Forelimb muscle (tissue), 1 donor: Measurements from ENCODE around the gene ACTN2. TPM values are rescaled to one million over a fixed set of nuclear protein-coding genes. Genes with fewer than 3 reads are reported as not detected.

Experiments
- DNase-seq: peaks from one replicate; pipeline ENCODE4 v3.0.0-alpha.2; 2013; ENCODE audit warnings: low read depth
- polyA plus RNA-seq: library from polyadenylated mRNA; unstranded; fragments of 120-200 nt; gene quantifications from one replicate; pipeline ENCODE4 v1.2.1, GENCODE V29; 2013; ENCODE audit not compliant: insufficient read length

ACTN2 gene
- polyA plus RNA-seq, 1 donor, result 2,397 TPM

DNA sequence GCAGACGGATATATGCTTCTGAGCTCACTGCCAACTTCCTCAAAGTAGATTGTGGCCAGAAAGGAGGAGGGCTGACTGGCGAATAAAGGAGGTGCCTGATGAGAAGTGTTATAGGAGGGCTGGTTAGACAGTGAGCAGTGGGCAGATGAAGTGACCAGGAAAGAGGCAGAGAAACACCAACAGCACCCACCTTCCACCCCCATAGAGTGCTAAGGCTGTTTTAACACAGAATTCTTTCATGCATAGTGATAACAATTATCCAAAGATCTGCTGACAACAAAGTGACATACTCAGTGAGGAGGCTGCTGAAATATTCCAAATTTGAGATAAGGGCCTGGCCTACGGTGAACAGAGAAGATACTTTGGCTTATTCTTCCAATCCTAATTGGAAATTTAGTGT is 87.6 kb downstream of the ACTN2 start:
- DNase-seq, result no peak

DNA sequence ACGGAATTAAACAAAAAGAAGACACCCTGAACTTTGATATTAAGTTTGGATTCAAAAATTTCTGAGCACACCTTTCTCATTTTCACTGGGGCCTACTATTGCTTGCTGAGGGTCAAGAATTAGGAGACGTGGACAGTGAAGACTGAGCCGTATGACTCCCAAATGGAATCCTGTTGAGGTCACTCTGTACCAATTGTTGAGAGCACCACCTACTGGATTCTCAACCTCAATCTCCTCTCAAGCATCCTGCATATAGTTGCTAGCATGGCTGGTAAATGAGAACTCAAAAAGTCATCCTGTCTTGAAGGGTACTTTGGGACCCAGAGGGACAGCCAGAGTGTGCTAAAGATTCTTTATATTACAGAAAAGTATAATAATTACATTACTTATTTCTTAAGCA is 88.6 kb downstream of the ACTN2 start:
- no peak for DNase-seq

DNA sequence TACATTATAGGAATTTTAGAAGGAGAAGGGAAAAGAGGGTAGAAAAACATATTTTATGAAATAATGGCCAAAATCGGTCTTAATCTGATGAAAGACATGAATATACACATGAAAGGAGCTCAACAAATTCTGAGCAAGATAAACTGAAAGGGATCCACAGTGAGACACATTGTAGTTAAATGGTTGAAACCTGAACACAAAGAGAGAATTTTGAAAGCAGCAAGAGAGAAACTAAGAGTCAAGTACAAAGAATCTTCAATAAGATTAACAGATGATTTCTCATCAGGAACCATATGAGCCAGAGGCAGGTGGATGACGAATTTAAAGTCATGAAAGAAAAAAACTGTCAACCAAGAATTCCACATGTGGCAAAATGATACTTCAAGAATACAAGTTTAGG is 93.0 kb downstream of the ACTN2 start:
- DNase-seq, result no peak

DNA sequence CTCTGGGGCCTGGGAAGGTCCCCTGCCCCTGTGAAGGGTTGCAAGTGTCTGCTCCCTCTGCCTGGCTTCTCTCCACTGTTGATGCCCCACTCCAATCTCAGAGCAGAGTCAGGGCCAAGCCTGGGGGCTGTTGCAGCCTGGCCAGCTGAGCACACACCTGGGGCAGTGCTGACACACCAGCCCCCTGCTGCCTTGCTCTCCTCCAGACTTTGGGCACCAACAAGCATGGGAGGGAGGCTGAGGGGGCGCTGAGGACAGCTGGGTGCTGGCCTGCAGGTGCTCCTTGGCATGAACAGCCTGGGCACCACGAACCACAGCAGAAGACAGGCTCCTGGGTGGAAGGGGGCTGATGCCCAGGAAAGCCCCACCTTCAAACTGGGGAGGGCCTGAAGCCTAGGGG is 99.2 kb downstream of the ACTN2 start:
- DNase-seq, result no peak

DNA sequence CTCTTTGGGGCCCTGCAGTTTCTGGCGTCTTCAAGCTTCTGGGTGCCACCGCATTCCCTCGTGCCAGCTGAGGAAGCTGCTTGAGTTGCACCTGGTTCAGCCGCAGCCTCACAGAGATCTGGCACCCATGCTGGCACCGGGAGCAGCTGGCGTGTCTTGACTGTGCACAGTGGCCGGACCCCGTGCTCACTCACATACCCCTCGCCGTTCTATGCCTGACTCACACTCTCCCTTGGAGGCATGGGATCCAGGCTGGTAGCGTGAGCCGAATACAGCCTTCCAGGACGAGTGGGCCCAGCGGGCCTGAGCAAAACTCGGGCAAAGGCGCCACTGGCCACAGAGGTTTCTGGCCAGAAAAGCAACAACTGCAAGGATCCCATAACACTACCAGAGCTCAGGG is 100.2 kb downstream of the ACTN2 start:
- no peak for DNase-seq

DNA sequence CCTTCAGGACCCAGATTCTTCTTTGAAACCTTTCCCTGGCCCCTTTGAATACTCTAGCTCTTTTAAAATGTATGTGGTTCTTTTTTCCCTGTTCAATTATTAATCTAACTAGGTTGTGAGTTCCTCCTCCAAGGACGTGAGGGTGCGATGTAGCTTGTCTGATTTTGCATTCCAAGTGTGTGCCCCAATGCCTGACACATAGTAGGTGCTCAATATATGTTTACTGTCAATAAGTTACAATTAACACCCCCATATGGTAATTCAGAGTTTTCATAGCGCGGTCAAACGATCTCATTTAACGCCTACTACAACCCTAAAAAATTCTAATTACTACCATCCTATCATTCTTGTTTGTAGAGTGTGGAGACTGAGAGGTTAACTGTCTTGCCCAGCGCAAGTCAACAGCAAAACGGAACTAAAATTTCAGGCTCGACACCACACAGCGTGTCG is 108.3 kb downstream of the ACTN2 start:
- no peak for DNase-seq

DNA sequence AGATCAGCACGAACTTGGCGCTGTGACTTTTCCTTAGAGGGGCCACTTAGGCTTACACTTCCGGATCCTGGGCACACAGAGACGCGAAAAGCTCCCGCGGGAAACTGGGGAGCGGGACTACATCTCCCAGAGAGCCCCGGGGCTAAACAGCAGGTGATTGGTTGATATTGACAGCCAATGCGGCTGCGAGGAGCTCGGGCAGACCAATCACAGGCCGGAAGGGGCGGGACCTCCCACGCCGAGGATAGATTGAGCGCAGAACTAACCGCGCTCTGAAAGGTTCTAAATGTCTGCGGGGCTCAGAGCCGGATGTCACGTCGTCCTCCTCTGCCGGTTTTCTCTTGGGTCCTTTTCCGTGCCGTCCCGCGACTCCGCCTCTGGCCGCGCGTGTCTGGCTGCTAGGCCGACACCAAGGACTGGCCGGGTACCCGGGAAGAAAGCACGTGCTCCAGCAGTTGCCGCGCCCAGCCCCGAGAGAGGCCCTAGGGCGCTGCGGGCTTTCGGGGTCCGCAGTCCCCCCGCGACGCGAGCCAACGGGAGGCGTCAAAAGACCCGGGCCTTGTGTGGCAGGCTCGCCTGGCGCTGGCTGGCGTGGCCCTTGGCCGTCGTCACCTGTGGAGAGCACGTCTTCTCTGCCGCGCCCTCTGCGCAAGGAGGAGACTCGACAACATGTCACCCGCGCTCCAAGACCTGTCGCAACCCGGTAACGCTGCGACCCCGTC is 108.9 kb downstream of the ACTN2 start, which contains the start of gene MTR:
TSS of gene MTR (plus strand) at position 258 of the 722 bp plus-strand sequence. CDS start at position 670, 412 bp downstream.
- peak; percentile 96 for DNase-seq

DNA sequence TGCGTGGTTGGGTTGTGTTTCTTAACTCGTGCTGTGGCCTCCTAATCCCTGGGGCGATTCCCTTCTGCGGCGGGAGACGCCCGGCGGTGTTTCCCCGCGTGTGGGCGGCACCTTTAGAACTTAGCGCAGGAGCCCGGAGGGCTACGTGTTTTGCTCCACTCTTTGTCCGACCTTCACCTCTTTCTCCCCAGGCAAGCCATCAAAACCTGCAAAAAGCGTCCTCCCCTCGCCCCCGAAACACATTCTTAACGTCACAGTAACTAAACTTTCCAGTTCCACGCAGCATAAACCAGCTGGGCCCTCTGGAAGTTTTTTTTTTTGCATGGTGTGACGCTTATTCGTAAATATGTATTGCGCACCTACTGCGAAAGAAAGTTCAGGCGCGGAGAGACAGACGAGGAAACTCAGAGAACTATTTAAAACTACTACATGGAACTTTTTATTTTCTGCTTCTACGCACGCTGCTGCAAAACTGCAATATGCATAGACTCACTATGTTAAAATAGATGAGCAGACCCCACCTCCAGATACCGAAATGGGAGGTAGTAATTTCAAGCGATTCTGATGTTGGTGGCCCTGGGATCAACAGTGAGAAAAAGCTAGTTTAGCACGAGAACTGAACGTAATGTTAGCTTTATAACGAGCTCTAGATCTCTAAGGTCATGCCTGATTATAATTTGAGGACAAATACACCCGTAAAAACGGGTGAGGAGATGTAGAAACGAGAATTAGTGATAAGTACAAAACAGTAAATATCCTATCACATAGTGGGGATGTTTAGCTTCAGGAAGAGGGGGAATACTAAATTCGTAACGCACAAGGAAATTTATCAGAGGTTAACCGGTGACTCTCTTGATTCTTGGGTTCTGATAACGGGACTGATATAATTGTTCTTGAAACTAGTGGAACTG is 109.7 kb downstream of the ACTN2 start:
- no peak for DNase-seq

DNA sequence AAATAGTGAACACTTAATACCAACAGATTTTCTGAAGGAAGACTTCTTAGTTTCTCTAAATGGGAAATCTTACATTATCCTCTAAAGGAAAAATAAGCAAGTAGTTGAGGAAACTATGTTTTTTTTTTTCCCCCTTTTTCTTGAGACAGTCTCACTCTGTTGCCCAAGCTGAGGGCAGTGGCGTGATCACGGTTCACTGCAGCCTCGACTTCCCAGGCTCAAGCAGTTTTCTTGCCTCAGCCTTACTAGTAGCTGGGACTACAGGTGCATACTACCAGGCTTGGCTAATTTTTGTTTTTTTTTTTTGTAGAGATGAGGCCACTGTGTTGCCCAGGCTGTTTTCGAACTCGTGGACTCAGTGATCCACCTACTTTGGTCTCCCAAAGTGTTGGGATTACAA is 112.7 kb downstream of the ACTN2 start:
- no peak for DNase-seq

DNA sequence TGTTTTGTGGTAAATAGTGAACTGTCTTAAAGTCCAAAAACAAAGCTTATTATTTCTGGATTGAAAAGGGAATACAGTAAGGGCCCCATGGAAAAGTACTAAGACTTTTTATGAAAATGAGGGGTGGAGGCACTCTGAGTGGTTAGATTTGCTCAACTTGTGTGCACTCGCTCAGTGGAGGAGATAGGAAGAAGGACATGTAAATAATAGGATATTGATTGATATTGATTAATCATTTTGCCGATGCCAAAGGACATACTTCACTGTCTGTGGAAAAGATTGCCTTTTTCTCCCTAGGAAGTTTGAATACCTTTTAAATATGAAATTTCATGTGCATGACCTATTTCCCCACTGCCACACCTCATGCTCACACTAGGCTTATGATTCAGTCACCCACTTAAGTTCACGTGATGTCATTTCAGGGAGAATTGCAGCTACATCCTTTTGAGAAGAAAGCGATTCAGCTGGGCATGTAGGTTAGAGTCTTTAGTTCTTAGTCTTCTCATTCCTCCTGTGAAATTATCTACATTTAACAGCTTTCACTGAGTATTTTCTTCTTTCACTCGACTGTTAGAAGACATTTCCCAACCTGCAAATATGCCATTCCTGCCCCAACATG is 113.8 kb downstream of the ACTN2 start:
- DNase-seq, result no peak

DNA sequence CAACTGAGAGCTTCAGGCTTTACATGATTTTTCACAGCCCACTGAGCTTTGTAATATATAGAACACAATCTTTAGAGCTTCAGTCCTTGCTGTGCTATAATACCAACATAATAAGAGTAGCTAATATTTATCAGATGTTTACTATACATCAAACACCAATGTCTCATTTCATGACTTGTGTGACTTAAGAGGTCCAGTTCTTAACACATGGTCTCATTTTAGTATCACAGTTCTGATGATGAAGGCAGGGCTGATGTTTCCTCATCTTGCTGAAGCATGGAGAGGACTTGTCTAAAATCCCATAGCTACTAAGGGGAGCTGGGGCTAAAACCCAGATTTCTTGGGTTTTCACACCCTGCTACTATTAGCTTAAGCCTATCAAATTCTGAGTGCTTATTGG is 114.3 kb downstream of the ACTN2 start:
- no peak for DNase-seq

DNA sequence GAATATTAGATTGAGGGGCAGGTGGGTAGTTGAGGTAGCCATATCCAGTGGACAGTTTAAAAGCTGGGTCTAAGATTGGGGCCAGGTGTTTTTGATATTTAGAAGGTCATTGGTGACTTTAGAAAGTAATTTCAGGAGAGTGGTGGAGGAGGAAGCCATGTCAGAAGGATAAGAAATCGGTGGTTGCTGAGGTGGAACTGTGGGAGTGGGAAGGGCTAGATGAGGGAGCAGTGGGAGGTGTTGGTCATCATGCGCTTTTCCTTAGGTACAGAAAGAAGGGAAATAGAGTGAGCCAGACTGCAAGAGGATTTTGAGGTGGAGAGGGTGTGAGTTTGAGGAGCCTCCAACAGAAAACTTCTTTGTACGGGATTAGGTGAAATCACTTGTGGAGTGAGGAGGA is 116.0 kb downstream of the ACTN2 start:
- DNase-seq, result no peak

DNA sequence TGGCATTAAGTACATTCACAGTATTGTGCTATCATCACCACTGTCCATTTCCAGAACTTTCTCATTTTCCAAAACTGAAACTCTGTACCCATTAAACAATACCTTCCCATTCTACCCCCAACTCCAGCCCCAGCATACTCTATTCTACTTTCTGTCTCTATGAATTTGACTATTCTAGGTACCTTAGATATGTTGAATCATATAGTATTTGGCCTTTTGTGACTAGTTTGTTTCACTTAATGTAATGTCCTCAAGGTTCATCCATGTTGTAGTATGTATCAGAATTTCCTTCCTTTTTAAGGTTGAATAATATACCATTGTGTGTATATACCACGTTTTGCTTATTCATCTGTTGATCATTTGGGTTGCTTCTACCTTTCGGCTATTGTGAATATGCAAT is 120.3 kb downstream of the ACTN2 start:
- DNase-seq, result no peak

DNA sequence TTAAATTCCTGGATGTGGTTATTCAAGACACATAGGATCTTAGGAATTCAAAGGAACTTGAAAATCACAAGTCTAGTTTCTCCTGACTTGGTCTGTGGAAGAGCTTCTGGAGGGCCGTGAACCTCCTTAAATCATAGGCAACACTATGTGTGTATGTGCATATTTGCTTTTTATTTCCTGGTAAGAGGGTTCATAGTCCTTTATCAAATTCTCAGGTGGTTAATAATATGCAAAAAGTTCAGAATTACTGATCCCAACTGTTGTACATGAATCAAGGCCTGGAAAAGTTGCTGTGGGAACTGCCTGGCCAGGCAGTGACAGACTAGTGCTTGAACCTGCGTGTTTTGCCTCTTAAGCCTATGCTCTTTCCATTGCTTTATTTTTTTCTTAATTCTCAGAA is 121.7 kb downstream of the ACTN2 start:
- no peak for DNase-seq

DNA sequence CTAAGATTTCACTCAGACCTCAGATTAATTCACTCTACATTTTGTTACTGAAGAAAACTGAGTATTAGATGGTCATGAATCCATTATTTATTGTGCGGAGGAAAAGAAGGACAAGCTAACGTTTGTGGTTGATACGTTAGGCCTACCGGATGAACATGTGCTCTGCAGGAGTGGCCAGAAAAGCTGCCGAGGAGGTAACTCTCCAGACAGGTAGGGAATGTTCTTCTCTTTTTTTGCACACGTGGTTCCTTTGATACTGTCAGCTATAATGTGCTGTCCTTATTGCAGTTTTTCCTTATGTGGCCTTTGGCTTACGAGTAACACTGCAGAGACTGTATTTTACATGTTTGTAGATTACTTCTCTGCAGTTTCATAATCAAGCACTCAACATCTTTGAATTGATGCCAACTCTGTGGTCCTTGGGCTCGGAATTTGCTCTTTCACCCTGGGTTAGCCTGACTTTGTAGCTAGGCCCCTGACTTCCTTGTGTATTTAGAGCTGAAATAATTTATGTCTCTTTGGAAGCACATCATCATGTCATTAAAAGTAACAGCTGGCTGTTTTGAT is 122.3 kb downstream of the ACTN2 start:
- no peak for DNase-seq

DNA sequence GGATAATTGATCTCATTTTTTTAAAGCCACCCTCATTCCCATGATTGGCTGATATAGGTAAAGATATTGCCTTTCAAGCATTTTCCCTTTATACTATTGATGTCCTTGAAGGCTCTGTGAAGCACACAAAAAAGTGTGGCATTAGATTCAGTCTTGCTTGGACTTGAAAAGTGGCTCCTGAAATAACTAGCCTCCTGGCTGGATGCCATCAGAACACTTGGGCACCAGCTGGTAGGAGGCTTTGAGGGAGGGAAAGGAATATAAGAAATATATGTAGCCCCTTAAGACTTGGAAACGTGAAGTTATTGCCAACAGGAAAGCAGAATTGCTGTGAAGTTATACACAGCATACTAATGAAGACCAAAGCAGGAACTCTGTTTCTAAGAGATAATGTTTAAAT is 122.8 kb downstream of the ACTN2 start:
- no peak for DNase-seq

DNA sequence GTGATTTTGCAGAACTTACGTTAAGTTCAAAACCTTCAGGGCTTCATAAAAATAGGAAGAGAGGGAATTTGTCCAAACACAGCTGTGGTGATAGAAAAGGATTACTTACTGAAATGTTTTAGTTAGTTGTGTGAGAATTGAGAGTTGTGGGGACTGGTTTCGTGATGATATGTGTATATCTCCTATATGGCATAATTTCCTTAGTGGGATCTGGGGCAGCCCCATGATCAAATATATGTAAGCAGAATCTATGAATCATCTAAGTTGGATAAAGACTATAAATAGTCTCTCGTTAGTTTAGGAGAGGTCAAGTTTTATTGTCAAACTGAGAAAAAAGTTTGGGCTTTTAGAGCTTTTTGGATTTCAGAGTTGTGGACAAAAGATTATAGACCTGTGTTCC is 123.7 kb downstream of the ACTN2 start:
- DNase-seq, result no peak

DNA sequence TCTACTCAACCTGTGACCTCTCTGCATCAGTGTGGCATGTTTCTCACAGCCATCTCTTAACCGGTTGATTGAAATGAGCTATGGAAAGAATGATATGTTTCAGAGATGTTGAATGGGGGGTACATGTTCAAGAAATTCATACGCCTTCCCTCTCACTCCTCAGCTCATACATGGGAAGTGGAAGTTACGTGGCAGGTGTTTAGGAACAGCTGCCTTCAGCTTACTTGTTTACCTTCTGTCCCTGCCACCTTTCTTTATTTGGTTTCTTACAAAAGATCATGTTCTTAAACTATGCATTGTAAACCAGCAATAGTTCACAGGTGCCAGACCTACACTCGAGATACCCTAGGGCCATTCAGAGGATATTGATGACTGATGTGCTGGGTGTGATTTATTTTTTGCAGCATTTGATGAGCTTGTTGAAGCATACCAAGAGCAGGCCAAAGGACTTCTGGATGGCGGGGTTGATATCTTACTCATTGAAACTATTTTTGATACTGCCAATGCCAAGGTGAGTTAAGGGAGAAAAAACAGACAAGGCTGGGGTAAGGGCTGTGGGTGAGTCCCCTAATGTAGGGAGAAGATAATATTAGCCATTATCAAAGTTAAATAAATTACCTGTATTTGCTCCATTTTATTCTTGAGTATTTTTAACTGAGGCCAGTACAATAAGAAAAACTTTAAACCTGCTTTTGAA is 126.2 kb downstream of the ACTN2 start:
- DNase-seq, result no peak
